ENCODE measurements around the gene SMCP.

Gene SMCP

GRCh38 chr1:152870831-152871730, 7.0 kb upstream of the SMCP start:
- Histone ChIP-seq H3K36me3 (ENCODE audit: control insufficient read depth, insufficient read depth, low read length) (no peaks in the 10 kb centered on the region), H3K4me3 (replicated peaks; ENCODE audit: low read depth, low read length) (no peak overlapping the region), H3K27me3 (replicated peaks; ENCODE audit: control insufficient read depth, insufficient read depth, low read length) (no peaks in the 10 kb centered on the region; the same call in 1 of the 2 replicates)
- TF ChIP-seq CTCF (IDR thresholded peaks at IDR 0.05; ENCODE audit: insufficient read depth, low read length, poor library complexity, severe bottlenecking), result peak; percentile 39
- DNase-seq (ENCODE audit: extremely low read depth, insufficient read length), result no peak

DNA sequence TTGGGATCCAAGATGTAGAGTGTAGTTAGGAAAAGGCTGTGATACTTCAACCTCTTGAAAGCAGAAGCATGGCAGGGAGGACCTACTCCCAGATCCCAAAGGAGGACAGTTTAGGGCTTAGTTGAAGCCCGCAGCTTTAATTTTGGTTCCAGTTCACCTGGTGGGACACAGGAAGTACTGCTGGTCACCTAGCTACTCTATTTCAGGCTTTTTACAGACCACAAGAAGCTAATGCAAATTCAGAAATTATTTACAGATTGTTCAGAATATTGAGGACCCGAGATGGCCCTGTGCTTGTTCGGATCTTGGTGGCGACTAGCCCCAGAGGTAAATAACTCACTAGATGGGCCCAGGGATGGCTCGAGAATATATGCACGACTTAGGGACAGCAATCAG, 6.4 kb upstream of the SMCP start:
- Histone ChIP-seq H3K4me3 (replicated peaks; ENCODE audit: low read depth, low read length) (no peak overlapping the region), H3K36me3 (ENCODE audit: control insufficient read depth, insufficient read depth, low read length) (no peaks in the 10 kb centered on the region), H3K27me3 (replicated peaks; ENCODE audit: control insufficient read depth, insufficient read depth, low read length) (no peaks in the 10 kb centered on the region; the same call in 1 of the 2 replicates)
- TF ChIP-seq CTCF (IDR thresholded peaks at IDR 0.05; ENCODE audit: insufficient read depth, low read length, poor library complexity, severe bottlenecking), result no peak
- no peak for DNase-seq (ENCODE audit: extremely low read depth, insufficient read length)

DNA sequence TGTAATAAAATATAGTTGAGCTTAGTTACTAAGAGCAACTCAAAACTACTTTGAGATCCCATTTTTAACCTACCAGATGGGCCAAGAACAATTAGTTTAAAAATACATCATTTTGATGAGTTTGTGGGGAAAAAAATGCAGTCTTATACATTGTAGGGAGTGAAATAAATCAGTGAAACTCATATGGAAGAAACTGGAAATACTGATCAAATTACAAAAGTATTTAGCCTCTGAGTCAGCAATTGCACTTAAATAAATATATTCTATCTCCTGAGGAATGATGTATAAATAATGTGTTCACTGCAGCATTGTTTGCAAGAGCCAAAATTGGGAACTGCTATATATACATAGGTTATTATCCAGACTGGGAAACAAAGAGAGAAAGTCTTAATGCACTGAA, 4.6 kb upstream of the SMCP start:
- no peaks in the 10 kb centered on the region for H3K36me3 ChIP-seq (ENCODE audit: control insufficient read depth, insufficient read depth, low read length)
- no peak for TF ChIP-seq CTCF (IDR thresholded peaks at IDR 0.05; ENCODE audit: insufficient read depth, low read length, poor library complexity, severe bottlenecking)
- no peak overlapping the region for H3K4me3 ChIP-seq (replicated peaks; ENCODE audit: low read depth, low read length)
- no peak for DNase-seq (ENCODE audit: extremely low read depth, insufficient read length)
- H3K27me3 ChIP-seq (replicated peaks; ENCODE audit: control insufficient read depth, insufficient read depth, low read length), result no peaks in the 10 kb centered on the region

DNA sequence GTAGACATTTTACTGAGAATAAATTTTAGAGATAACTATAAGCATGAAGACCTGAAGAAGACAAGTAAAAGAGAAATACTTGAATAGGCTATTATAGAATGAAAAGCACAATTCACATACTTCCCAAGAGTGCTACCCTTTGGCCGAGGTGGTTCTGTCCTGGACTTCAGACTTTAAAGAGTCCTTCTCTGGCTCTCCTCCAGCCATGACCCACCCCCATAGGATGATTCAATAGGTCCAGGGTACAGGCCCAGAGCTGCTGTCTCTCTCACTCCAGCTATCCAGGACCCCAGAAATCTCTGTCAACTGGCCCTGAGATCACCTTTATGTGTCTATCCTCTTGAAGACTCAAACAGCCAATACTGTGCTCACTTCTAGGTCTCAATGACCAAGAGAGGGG, 1.3 kb upstream of the SMCP start:
- Histone ChIP-seq H3K36me3 (ENCODE audit: control insufficient read depth, insufficient read depth, low read length) (no peaks in the 10 kb centered on the region), H3K4me3 (replicated peaks; ENCODE audit: low read depth, low read length) (no peak overlapping the region), H3K27me3 (replicated peaks; ENCODE audit: control insufficient read depth, insufficient read depth, low read length) (no peaks in the 10 kb centered on the region)
- DNase-seq (ENCODE audit: extremely low read depth, insufficient read length), result no peak
- TF ChIP-seq CTCF (IDR thresholded peaks at IDR 0.05; ENCODE audit: insufficient read depth, low read length, poor library complexity, severe bottlenecking), result no peak

DNA sequence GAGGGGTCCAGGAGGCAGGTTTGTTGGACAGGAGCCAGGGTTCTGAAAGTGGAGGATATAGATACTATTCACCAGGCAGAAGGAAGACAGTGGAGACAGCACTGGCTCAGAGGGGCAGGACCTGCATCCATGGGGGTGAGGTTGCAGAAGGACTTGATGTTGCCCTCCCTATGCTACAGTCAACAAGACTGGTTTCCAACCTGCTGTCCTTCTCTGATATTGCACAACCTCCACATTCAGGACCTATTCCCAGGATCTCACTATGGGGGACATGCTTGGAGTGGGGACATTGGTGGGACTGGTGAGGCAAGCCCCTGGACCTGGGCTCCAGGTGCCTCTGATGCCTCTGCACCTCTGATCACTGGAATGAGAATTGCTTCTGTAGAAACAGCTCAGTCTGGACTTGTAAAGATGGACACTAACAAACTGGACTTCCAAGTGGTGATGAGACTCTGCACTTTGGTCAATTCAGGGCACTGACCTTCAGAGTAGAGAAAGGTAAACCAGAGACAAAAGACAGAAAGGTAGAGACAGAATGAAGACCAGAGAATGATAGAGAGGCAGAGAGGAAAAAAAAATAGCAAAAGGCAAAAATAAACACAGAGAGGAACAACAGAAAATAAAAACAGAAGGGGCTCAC, 1.6 kb downstream of the SMCP start:
- Histone ChIP-seq H3K4me3 (replicated peaks; ENCODE audit: low read depth, low read length) (no peak overlapping the region), H3K36me3 (ENCODE audit: control insufficient read depth, insufficient read depth, low read length) (no peaks in the 10 kb centered on the region), H3K27me3 (replicated peaks; ENCODE audit: control insufficient read depth, insufficient read depth, low read length) (no peaks in the 10 kb centered on the region)
- no peak for DNase-seq (ENCODE audit: extremely low read depth, insufficient read length)
- no peak for TF ChIP-seq CTCF (IDR thresholded peaks at IDR 0.05; ENCODE audit: insufficient read depth, low read length, poor library complexity, severe bottlenecking)
